HG03469 (cell line): ENCODE data around the gene TSPAN14.
A peak's percentile ranks its signal among the peaks of the same experiment; 100 is the strongest.

Source experiments
- ATAC-seq: cut with Tn5 transposase; IDR thresholded peaks from one replicate; pipeline ENCODE4 v1.9.1; 2021; ENCODE audit warnings: mild to moderate bottlenecking, moderate library complexity, moderate number of reproducible peaks; ENCODE audit not compliant: unreplicated experiment

The TSPAN14 gene

GRCh38 chr10:80421707-80422536 is 32.2 kb upstream of the TSPAN14 start:
- ATAC-seq, result peak; percentile 94

GRCh38 chr10:80425901-80426300 is 28.2 kb upstream of the TSPAN14 start:
- no peak for ATAC-seq

- ATAC-seq, result no peak
Observed at GRCh38 chr10:80427541-80427940, 26.6 kb upstream of the TSPAN14 start.

DNA sequence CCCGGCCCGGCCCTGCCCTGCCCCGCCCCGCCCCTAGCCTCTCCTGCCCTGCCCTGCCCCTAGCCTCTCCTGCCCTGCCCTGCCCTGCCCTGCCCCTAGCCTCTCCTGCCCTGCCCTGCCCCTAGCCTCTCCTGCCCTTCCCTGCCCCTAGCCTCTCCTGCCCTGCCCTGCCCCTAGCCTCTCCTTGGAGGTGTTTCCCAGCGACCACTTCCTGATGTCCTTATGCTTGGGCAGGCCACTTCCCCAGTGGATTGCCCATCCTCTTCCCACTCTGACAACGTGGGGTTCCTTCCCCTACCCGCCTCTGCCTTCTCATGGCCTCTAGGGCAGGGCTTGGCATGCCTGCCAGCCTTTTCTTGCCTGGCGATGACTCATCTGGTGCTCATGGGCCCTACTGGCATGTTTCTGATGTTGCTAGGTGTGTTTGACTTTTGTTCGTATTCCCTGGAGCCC is 24.6 kb upstream of the TSPAN14 start:
- ATAC-seq, result no peak

- no peak for ATAC-seq
Observed at GRCh38 chr10:80433134-80433533, 21.0 kb upstream of the TSPAN14 start.

GRCh38 chr10:80436446-80437098 is 17.5 kb upstream of the TSPAN14 start:
- no peak for ATAC-seq

DNA sequence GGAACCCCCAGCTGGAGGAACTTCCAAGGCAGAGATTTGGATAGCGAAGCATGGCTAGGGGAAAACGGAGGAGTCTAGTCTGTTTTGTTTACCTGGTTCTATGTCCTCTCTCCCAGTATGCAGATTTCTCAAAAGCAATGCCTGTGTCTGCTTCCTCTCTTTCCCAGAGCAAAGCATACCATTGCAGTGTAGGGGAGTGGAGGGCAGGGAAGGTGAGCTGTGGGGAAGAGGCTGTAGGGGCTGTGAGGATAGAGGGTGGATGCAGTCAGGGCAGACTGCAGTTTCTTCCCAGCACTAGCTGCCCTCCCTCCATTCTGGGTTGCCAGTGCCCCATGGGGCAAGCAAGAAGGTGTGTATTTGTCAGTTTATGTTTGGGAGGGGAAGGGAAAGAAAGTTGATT is 16.9 kb upstream of the TSPAN14 start:
- no peak for ATAC-seq

- no peak for ATAC-seq
Observed at GRCh38 chr10:80441831-80442230, 12.3 kb upstream of the TSPAN14 start.

GRCh38 chr10:80442879-80443278 is 11.2 kb upstream of the TSPAN14 start:
- no peak for ATAC-seq

DNA sequence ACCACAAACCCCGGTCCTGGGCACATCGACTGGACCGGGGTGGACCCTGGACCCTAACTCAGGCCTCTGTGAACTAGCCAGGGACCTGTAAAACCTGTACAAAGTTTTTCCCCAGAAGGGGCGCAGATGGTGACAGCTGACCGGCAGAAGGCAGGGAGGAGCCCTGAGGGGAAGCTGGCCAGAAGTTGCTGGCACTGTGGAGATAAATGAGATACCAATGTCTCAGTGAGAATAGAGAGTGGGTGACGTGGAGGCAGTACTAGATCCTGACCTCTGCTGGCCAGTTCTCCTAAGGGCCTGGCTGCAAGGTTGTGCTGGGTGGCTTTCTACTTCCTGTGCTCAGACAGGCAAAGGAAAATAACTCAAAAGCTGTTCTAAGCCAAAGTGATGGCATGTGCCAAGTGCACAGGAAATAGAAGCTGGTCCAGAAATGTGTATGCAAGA is 10.6 kb upstream of the TSPAN14 start:
- ATAC-seq, result peak; percentile 55

GRCh38 chr10:80444124-80444523 is 10.0 kb upstream of the TSPAN14 start:
- ATAC-seq, result no peak

- peak; percentile 71 for ATAC-seq
Observed at GRCh38 chr10:80444646-80445319, 9.3 kb upstream of the TSPAN14 start.

GRCh38 chr10:80447436-80448190 is 6.5 kb upstream of the TSPAN14 start:
- ATAC-seq, result no peak

- no peak for ATAC-seq
Observed at GRCh38 chr10:80448209-80448942, 5.7 kb upstream of the TSPAN14 start.

DNA sequence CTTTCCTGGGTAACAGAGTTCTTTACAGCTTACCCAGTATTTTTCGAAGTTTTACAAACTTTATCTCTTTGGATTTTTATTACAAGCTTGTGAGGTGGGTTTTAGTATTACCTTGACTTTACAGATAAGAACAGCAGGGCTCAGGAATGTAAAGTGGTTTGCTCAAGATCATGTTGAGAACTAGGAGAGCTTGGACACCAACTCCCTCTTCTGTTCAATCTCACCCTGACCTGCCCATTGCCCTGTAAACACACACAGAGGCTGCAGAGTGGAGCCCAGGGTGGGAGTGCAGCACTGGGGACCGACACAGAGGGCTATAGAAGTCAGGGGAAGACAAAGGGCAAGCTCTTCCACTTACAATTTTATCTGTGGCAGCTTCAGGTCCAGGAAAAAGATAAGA is 4.6 kb upstream of the TSPAN14 start:
- ATAC-seq, result no peak

GRCh38 chr10:80451132-80451531 is 3.0 kb upstream of the TSPAN14 start:
- ATAC-seq, result no peak

DNA sequence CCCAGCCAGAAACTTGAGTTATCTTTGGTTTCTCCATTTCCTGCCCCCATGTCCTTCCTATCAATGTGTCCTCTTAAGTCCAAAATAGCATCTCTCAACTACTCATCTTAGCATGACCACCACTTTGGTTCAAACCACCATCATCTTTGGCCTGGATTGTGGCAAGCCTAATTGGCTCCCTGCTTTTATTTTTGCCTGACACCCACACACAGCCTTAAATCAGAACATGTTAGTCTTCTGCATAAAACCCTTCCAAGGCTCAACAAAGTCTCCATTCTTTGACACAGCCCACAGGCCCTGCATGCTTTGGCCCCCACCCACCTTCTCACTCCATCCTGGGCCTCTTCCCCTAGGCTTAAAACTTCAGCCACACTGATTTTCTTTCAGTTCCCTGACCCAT is 2.0 kb upstream of the TSPAN14 start:
- no peak for ATAC-seq

DNA sequence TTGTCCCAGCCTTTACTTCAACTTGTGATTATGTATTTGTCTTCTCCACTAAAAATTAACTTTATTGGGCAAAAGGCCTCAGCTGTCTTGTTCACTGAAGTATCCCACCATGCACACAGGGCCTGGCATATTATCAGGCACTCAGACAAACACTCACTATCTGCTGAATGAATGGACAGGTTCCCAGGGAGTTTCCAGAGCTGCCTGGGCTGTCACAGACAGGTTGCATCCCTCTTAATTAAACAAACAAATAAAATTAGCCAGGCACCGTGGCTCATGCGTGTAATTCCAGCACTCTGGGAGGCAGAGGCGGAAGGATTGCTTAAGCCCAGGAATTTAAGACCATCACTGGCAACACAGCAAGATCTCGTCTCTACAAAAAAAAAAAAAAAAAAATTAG is 1.5 kb upstream of the TSPAN14 start:
- ATAC-seq, result no peak

- ATAC-seq, result no peak
Observed at GRCh38 chr10:80453056-80453841, 861 bp upstream of the TSPAN14 start.
